OCI-LY3 (cell line): ENCODE measurements around the gene TSPAN9.

Experiments used
- H2AFZ ChIP-seq: fragments of 200-600, 300-600 bp; shearing (Covaris generic); 2 replicates; pipeline ENCODE4 v1.6.0; 2014; ENCODE audit warnings: antibody characterized with exemption, low read depth, low read length
- H3K27ac ChIP-seq: fragments of 200-600, 300-600 bp; sonication (generic); 2 replicates; pipeline ENCODE4 v1.5.1; 2014; ENCODE audit warnings: mild to moderate bottlenecking, low read length, moderate library complexity, mixed read lengths
- H3K27me3 ChIP-seq: fragments of 200-600, 300-600 bp; sonication (generic); 2 replicates; pipeline ENCODE4 v1.6.1; 2014; ENCODE audit warnings: low read depth, low read length, mixed read lengths
- H3K36me3 ChIP-seq: fragments of 200-600, 300-600 bp; sonication (generic); replicated peaks from 2 replicates; pipeline ENCODE3; 2014; ENCODE audit warnings: low read depth, low read length, mixed read lengths
- H3K4me1 ChIP-seq: fragments of 300-600, 200-600 bp; sonication (generic); 2 replicates; pipeline ENCODE4 v1.6.1; 2014; ENCODE audit warnings: low read length, mixed read lengths
- H3K4me2 ChIP-seq: fragments of 200-600, 300-600 bp; sonication (generic); 2 replicates; pipeline ENCODE4 v1.6.1; 2014; ENCODE audit warnings: low read length, mixed read lengths
- H3K4me3 ChIP-seq: fragments of 300-600, 200-600 bp; sonication (generic); 2 replicates; pipeline ENCODE4 v1.5.1; 2014; ENCODE audit warnings: antibody characterized with exemption, mild to moderate bottlenecking, low read length, moderate library complexity
- H3K79me2 ChIP-seq: fragments of 300-600, 200-600 bp; shearing (Covaris generic); 2 replicates; pipeline ENCODE4 v1.6.1; 2014; ENCODE audit warnings: mild to moderate bottlenecking, low read length, mixed read lengths
- H3K9ac ChIP-seq: fragments of 300-600, 200-600 bp; shearing (Covaris generic); 2 replicates; pipeline ENCODE4 v1.6.0; 2014; ENCODE audit warnings: mild to moderate bottlenecking, low read length, moderate library complexity
- H3K9me3 ChIP-seq: fragments of 200-600, 300-600 bp; shearing (Covaris generic); 2 replicates; pipeline ENCODE4 v1.6.1; 2014; ENCODE audit warnings: low read length, mixed read lengths; ENCODE audit not compliant: insufficient read depth
- H4K20me1 ChIP-seq: fragments of 200-600, 300-600 bp; sonication (generic); 2 replicates; pipeline ENCODE4 v1.6.1; 2016; ENCODE audit warnings: low read length, mixed read lengths; ENCODE audit not compliant: insufficient read depth
- EZH2phosphoT487 ChIP-seq: fragments of 200-600 bp; shearing (Covaris generic); IDR thresholded peaks from 2 replicates; pipeline ENCODE4 v1.6.1; 2018; ENCODE audit warnings: antibody characterized with exemption, mixed run types, low read depth
- TF ChIP-seq, protein P1 (sequence below): fragments of 200-600, 300-600 bp; sonication (generic); IDR thresholded peaks from 2 replicates; pipeline ENCODE4 v1.5.1; 2014; ENCODE audit warnings: antibody characterized with exemption, low read length, low read depth

TSPAN9 gene

DNA sequence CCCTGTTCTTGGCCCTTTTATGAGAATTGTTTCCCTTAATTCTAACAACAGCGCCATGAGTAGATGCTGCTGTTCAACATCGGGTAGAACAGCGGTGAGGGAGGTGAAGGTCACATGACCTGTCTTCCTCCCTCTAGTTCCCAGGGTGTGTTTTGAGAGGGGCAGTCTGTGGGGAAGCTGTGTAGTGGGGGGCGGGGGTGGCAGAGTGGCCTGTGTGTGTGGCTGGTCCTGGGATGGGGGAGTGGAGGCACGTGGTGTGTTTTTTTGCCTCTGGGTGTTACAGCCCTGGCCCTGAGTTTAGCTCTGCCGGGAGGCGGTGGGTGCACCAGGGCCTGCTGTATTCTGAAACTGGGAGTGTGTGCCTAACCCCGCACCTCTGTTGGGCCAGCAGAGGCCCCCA, 202.7 kb downstream of the TSPAN9 start:
- Histone ChIP-seq H4K20me1 (no peaks in the 10 kb centered on the region), H3K36me3 (no peaks in the 10 kb centered on the region), H3K27ac (no peak overlapping the region), H3K9me3 (peaks cover 2% of the 10 kb centered on the region; the same call in 1 of the 2 replicates), H3K4me2 (no peak overlapping the region), H2AFZ (no peak overlapping the region), H3K4me3 (no peak overlapping the region), H3K4me1 (peaks cover 16% of the 10 kb centered on the region), H3K9ac (no peak overlapping the region), H3K79me2 (no peaks in the 10 kb centered on the region), H3K27me3 (peaks cover 30% of the 10 kb centered on the region)
- no peak for TF ChIP-seq EZH2phosphoT487
- TF ChIP-seq, protein P1, sequence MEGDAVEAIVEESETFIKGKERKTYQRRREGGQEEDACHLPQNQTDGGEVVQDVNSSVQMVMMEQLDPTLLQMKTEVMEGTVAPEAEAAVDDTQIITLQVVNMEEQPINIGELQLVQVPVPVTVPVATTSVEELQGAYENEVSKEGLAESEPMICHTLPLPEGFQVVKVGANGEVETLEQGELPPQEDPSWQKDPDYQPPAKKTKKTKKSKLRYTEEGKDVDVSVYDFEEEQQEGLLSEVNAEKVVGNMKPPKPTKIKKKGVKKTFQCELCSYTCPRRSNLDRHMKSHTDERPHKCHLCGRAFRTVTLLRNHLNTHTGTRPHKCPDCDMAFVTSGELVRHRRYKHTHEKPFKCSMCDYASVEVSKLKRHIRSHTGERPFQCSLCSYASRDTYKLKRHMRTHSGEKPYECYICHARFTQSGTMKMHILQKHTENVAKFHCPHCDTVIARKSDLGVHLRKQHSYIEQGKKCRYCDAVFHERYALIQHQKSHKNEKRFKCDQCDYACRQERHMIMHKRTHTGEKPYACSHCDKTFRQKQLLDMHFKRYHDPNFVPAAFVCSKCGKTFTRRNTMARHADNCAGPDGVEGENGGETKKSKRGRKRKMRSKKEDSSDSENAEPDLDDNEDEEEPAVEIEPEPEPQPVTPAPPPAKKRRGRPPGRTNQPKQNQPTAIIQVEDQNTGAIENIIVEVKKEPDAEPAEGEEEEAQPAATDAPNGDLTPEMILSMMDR: no peak

DNA sequence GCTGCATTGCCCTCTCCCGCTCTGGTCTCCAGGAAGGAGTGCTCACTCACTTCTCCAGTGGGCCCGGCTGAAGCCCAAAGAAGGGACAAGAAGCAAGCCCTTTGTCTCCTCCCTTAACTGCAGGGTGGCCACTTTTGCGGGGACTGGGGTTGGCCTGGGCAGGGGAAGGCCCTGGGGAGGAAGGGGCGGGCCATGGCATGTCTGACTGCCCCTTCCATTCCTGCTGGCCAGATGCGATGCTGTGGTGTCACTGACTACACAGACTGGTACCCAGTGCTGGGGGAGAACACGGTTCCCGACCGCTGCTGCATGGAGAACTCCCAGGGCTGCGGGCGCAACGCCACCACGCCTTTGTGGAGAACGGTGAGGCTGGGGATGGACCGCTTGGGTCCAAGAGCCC, 203.8 kb downstream of the TSPAN9 start:
- no peak overlapping the region for H3K9ac ChIP-seq

DNA sequence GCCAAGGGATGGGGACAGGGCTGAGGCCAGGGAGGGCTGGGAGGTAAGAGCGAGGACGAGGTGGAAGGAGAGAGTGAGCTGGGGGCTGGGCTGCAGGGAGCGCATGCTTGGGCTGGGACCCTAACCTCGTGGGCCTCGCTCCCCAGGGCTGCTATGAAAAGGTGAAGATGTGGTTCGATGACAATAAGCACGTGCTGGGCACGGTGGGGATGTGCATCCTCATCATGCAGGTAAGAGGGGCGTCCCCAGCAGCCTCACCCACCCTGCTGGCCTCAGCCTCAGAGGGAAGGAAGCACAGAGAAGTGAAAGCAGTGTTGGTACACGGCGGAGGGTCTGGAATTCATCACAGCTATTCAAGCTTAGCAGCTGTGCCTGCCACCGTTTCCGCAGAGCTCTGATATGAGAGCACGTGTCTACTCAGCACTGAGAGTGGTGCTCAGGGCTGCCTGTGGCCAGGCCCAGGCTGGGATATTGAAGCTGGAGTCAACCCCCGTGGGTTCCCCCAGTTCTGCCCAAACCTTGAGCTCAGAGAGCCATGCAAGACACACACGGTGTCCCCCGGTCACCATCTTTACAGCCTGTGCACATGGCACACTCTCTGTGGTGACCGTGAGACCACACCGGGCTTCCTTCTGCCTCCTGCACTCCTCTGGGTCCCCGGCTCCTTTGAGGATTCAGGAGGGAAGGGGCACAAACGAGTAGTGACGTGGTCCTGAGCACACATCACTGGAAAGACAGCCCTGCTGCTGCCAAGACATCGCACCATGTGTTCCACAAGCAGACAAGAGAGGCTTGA, 204.6 kb downstream of the TSPAN9 start:
- Histone ChIP-seq H3K27ac (no peak overlapping the region), H3K9ac (no peak overlapping the region), H4K20me1 (no peaks in the 10 kb centered on the region), H3K36me3 (no peaks in the 10 kb centered on the region), H3K27me3 (peaks cover 35% of the 10 kb centered on the region), H3K4me1 (peaks cover 12% of the 10 kb centered on the region), H3K79me2 (no peaks in the 10 kb centered on the region), H2AFZ (no peak overlapping the region), H3K9me3 (peaks cover 2% of the 10 kb centered on the region; the same call in 1 of the 2 replicates), H3K4me3 (no peak overlapping the region), H3K4me2 (peak overlapping the region; percentile 3; the same call in 1 of the 2 replicates)
- TF ChIP-seq, protein P1: no peak
- no peak for TF ChIP-seq EZH2phosphoT487

More for the DNA sequence above, 203.8 kb downstream of the TSPAN9 start:
- H4K20me1 ChIP-seq: no peaks in the 10 kb centered on the region
- H3K27me3 ChIP-seq: peaks cover 36% of the 10 kb centered on the region
- no peak overlapping the region for H3K4me3 ChIP-seq
- no peak for TF ChIP-seq EZH2phosphoT487
- TF ChIP-seq, protein P1: no peak
- H3K27ac ChIP-seq: no peak overlapping the region
- no peaks in the 10 kb centered on the region for H3K36me3 ChIP-seq
- H3K79me2 ChIP-seq: no peaks in the 10 kb centered on the region
- H3K4me1 ChIP-seq: peaks cover 12% of the 10 kb centered on the region
- H3K9me3 ChIP-seq: peaks cover 2% of the 10 kb centered on the region; the same call in 1 of the 2 replicates
- H3K4me2 ChIP-seq: no peak overlapping the region
- H2AFZ ChIP-seq: no peak overlapping the region

DNA sequence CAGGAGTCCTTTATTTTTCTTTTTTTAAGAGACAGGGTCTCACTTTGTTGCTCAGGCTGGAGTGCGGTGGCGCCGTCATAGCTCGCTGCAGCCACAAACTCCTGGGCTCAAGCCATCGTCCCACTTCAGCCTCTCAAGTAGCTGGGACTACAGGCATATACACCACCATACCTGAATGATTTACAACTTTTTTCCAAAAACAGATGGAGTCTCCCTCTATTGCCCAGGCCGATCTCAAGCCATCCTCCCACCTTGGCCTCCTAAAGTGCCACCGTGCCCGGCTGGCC, 205.1 kb downstream of the TSPAN9 start:
- Histone ChIP-seq H3K4me2 (no peak overlapping the region), H3K4me1 (peaks cover 12% of the 10 kb centered on the region)
- TF ChIP-seq EZH2phosphoT487: no peak
- TF ChIP-seq, protein P1: no peak

More for the DNA sequence above, 205.1 kb downstream of the TSPAN9 start:
- Histone ChIP-seq H3K9ac (no peak overlapping the region), H3K27ac (no peak overlapping the region), H3K9me3 (peaks cover 2% of the 10 kb centered on the region; the same call in 1 of the 2 replicates), H2AFZ (no peak overlapping the region), H3K79me2 (no peaks in the 10 kb centered on the region), H3K4me3 (no peak overlapping the region), H4K20me1 (no peaks in the 10 kb centered on the region), H3K36me3 (no peaks in the 10 kb centered on the region), H3K27me3 (peaks cover 35% of the 10 kb centered on the region)
